HEK293 (cell line): Measurements from ENCODE around the gene NAV3.

Experiments used
- CTCF ChIA-PET: fragments of 350-600 bp; formaldehyde crosslinking; extraction: SDS; loops from one replicate; lab custom pipeline; 2021; ENCODE audit warnings: antibody characterized with exemption; lab: Yijun Ruan, JAX
- POLR2A ChIA-PET: fragments of 300-600 bp; formaldehyde crosslinking; extraction: SDS; loops from one replicate; lab custom pipeline; 2020; ENCODE audit warnings: antibody characterized with exemption, inconsistent platforms; lab: Yijun Ruan, JAX
- H3K27ac ChIP-seq: fragments of 200-500 bp; sonication (Bioruptor generic); 2 replicates; pipeline ENCODE4 v1.5.1; 2014; ENCODE audit warnings: low read depth, low read length, control low read depth, inconsistent platforms; ENCODE audit errors: extremely low read depth
- H3K36me3 ChIP-seq, 2 experiments: fragments of 200-500 bp in 1 of 2; sonication (Bioruptor generic) in 1 of 2; 1 replicate in 1 of 2; 2 replicates in 1 of 2; pipeline ENCODE4 v1.5.1; 2014 to 2017; ENCODE audit warnings: inconsistent platforms in 2 of 2, low read length in 2 of 2; ENCODE audit not compliant: control insufficient read depth in 2 of 2, insufficient read depth in 1 of 2
- H3K4me1 ChIP-seq: fragments of 200-500 bp; sonication (Bioruptor generic); 2 replicates; pipeline ENCODE4 v1.5.1; 2014; ENCODE audit warnings: mild to moderate bottlenecking, low read length, inconsistent platforms; ENCODE audit not compliant: control insufficient read depth, insufficient read depth
- H3K4me3 ChIP-seq: 2 replicates; pipeline ENCODE4 v1.5.1; 2011; ENCODE audit warnings: low read depth, mild to moderate bottlenecking, control low read depth, low read length, moderate library complexity
- H3K9me3 ChIP-seq: fragments of 200-500 bp; sonication (Bioruptor generic); 2 replicates; pipeline ENCODE4 v1.5.1; 2014; ENCODE audit warnings: low read depth, low read length, inconsistent platforms; ENCODE audit not compliant: control insufficient read depth, insufficient read depth
- EGR2 ChIP-seq: fragments of 450-650 bp; formaldehyde crosslinking; IDR thresholded peaks from 2 replicates; pipeline ENCODE4 v1.5.1; 2016; ENCODE audit warnings: low read depth, missing biosample characterization, missing genetic modification characterization
- KLF16 ChIP-seq: fragments of 450-650 bp; formaldehyde crosslinking; IDR thresholded peaks from 2 replicates; pipeline ENCODE4 v1.5.1; 2017; ENCODE audit warnings: missing biosample characterization, missing genetic modification characterization
- KLF7 ChIP-seq: fragments of 450-650 bp; formaldehyde crosslinking; IDR thresholded peaks from 2 replicates; pipeline ENCODE4 v1.5.1; 2016; ENCODE audit warnings: missing biosample characterization, missing genetic modification characterization, borderline replicate concordance
- OSR2 ChIP-seq: fragments of 450-650 bp; formaldehyde crosslinking; IDR thresholded peaks from 2 replicates; pipeline ENCODE4 v1.5.1; 2016; ENCODE audit warnings: missing biosample characterization, missing genetic modification characterization
- SETDB1 ChIP-seq: IDR thresholded peaks from one replicate; pipeline ENCODE4 v1.6.1; 2017; ENCODE audit warnings: mild to moderate bottlenecking, low read length, moderate library complexity, mixed read lengths; ENCODE audit not compliant: insufficient read length
- ZFP41 ChIP-seq: fragments of 450-650 bp; formaldehyde crosslinking; IDR thresholded peaks from 2 replicates; pipeline ENCODE4 v1.5.1; 2016; ENCODE audit warnings: missing biosample characterization, missing genetic modification characterization, borderline replicate concordance
- ZFP69B ChIP-seq: fragments of 450-650 bp; formaldehyde crosslinking; IDR thresholded peaks from 2 replicates; pipeline ENCODE4 v1.5.1; 2016; ENCODE audit warnings: missing biosample characterization, missing genetic modification characterization
- ZNF112 ChIP-seq: fragments of 450-650 bp; formaldehyde crosslinking; IDR thresholded peaks from 2 replicates; pipeline ENCODE4 v1.5.0; 2017; ENCODE audit warnings: missing biosample characterization, missing genetic modification characterization
- ZNF140 ChIP-seq: fragments of 450-650 bp; formaldehyde crosslinking; IDR thresholded peaks from 2 replicates; pipeline ENCODE4 v1.5.1; 2016; ENCODE audit warnings: missing biosample characterization, missing genetic modification characterization
- ZNF155 ChIP-seq: fragments of 450-650 bp; formaldehyde crosslinking; IDR thresholded peaks from 2 replicates; pipeline ENCODE4 v1.5.1; 2016; ENCODE audit warnings: missing biosample characterization, missing genetic modification characterization
- ZNF16 ChIP-seq: fragments of 450-650 bp; formaldehyde crosslinking; IDR thresholded peaks from 2 replicates; pipeline ENCODE4 v1.5.1; 2016; ENCODE audit warnings: low read depth, missing biosample characterization, missing genetic modification characterization
- ZNF18 ChIP-seq: fragments of 450-650 bp; formaldehyde crosslinking; IDR thresholded peaks from 2 replicates; pipeline ENCODE4 v1.5.1; 2016; ENCODE audit warnings: missing biosample characterization, missing genetic modification characterization
- ZNF26 ChIP-seq: fragments of 450-650 bp; formaldehyde crosslinking; IDR thresholded peaks from 2 replicates; pipeline ENCODE4 v1.5.1; 2016; ENCODE audit warnings: missing biosample characterization, missing genetic modification characterization
- ZNF302 ChIP-seq: fragments of 450-650 bp; formaldehyde crosslinking; IDR thresholded peaks from 2 replicates; pipeline ENCODE4 v1.5.1; 2016; ENCODE audit warnings: missing biosample characterization, missing genetic modification characterization, low read depth
- ZNF354C ChIP-seq: fragments of 450-650 bp; formaldehyde crosslinking; IDR thresholded peaks from 2 replicates; pipeline ENCODE4 v1.5.1; 2016; ENCODE audit warnings: missing biosample characterization, missing genetic modification characterization, low read depth, borderline replicate concordance
- ZNF398 ChIP-seq: fragments of 450-650 bp; formaldehyde crosslinking; IDR thresholded peaks from 2 replicates; pipeline ENCODE4 v1.5.1; 2017; ENCODE audit warnings: missing biosample characterization, missing genetic modification characterization
- ZNF513 ChIP-seq: fragments of 450-650 bp; IDR thresholded peaks from 2 replicates; pipeline ENCODE4 v1.5.1; 2018; ENCODE audit warnings: missing biosample characterization, missing genetic modification characterization
- ZNF530 ChIP-seq: fragments of 450-650 bp; formaldehyde crosslinking; IDR thresholded peaks from 2 replicates; pipeline ENCODE4 v1.5.1; 2016; ENCODE audit warnings: low read depth, missing biosample characterization, missing genetic modification characterization
- ZNF585B ChIP-seq: fragments of 450-650 bp; formaldehyde crosslinking; IDR thresholded peaks from 2 replicates; pipeline ENCODE4 v1.5.1; 2016; ENCODE audit warnings: missing biosample characterization, missing genetic modification characterization
- ZNF701 ChIP-seq: fragments of 450-650 bp; formaldehyde crosslinking; IDR thresholded peaks from 2 replicates; pipeline ENCODE4 v1.5.1; 2016; ENCODE audit warnings: missing biosample characterization, missing genetic modification characterization
- ZNF791 ChIP-seq: fragments of 450-650 bp; formaldehyde crosslinking; IDR thresholded peaks from 2 replicates; pipeline ENCODE4 v1.5.1; 2016; ENCODE audit warnings: missing biosample characterization, missing genetic modification characterization
- ZNF837 ChIP-seq: fragments of 450-650 bp; formaldehyde crosslinking; IDR thresholded peaks from 2 replicates; pipeline ENCODE4 v1.5.1; 2016; ENCODE audit warnings: missing biosample characterization, missing genetic modification characterization

NAV3 gene

GRCh38 chr12:77800501-77800900, 30.2 kb upstream of the NAV3 start (continued):
- no peak for TF ChIP-seq ZNF585B
- no peak for TF ChIP-seq ZNF112 (tag by site-specific recombination)
- TF ChIP-seq ZNF791 (tag by site-specific recombination): no peak

- no peaks in the 10 kb centered on the region for H3K4me1 ChIP-seq
- H3K9me3 ChIP-seq: no peaks in the 10 kb centered on the region
- ChIA-PET POLR2A (no interaction called here), CTCF (interaction anchor here (0.9 kb wide), 1 partner anchor 84 kb away, joined by 3 read pairs; no protein-coding TSS in a partner anchor)
- no peaks in the 10 kb centered on the region for H3K36me3 ChIP-seq
- no peak overlapping the region for H3K27ac ChIP-seq
- TF ChIP-seq ZNF354C (tag by site-specific recombination) (no peak), ZNF140 (tag by site-specific recombination) (no peak), SETDB1 (no peak), ZFP41 (no peak), ZNF155 (tag by site-specific recombination) (no peak), ZNF701 (tag by site-specific recombination) (no peak), ZNF26 (tag by site-specific recombination) (no peak), KLF7 (tag by site-specific recombination) (no peak), ZNF837 (tag by site-specific recombination) (no peak), ZNF530 (tag by site-specific recombination) (no peak), OSR2 (no peak), ZNF302 (tag by site-specific recombination) (no peak), KLF16 (tag by site-specific recombination) (no peak), ZNF16 (no peak), EGR2 (tag by site-specific recombination) (no peak)
- H3K4me3 ChIP-seq: no peak overlapping the region
These were observed 22.2 kb upstream of the NAV3 start for GRCh38 chr12:77808534-77808933.

GRCh38 chr12:77813558-77813957, 17.1 kb upstream of the NAV3 start:
- Histone ChIP-seq H3K9me3 (no peaks in the 10 kb centered on the region), H3K36me3 (no peaks in the 10 kb centered on the region), H3K4me3 (no peak overlapping the region), H3K27ac (no peak overlapping the region), H3K4me1 (peaks cover 21% of the 10 kb centered on the region)
- TF ChIP-seq ZFP69B (tag by site-specific recombination) (no peak), ZNF398 (tag by site-specific recombination) (no peak), ZNF513 (tag by site-specific recombination) (no peak), ZNF18 (tag by site-specific recombination) (no peak), KLF16 (tag by site-specific recombination) (no peak)
- CTCF ChIA-PET: interaction anchor here (0.8 kb wide), 1 partner anchor 128 kb away, joined by 5 read pairs; no protein-coding TSS in a partner anchor
- POLR2A ChIA-PET: no interaction called here
